Measurements from ENCODE around the gene ARMC6.
"Not testable (repeated sequence)": the region's sequence is repeated elsewhere in the genome, so short reads cannot be mapped to it uniquely, and the experiment has no call there.

ARMC6 gene

DNA sequence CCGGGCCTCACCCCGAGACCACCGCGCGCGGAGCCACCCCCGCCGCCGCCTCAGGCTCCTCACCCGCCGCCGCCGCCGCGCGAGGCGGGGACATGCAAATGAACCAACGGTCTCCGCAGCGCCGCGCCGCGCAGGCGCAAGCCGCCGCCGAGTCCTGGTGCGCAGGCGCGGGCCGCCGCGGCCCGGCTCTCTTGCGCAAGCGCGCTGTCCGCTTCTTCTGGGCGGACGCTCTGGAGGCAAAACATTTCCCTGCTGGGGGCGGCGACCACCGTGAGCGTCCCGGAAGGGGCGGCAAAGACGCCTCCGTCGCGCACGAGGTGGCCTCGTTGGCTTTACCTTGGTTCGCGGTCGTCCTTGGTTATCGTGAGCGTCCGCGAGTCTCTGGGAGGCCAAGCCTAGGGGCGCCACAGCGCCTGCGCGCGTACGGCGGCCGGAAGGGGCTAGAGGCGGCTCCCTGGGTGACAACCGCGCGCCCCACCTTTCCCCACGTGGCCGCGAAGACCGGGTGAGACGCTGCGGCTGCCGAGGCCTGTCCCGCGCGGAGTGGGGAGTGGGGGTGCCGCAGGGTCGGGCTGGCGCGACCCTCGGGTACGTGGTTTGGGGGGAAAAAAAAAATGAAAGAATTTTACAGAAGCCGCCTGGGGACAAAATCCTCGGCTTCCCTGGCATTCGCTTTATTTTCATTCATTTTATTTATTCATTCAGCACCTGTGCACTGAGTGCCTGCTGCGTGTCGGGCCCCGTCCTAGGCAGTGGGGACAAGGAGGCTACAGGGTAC, at the start of gene ARMC6, which contains the start of gene SUGP2:
ARMC6 (plus strand) TSS at position 178 of the 778 bp plus-strand sequence. CDS start 607 bp downstream, outside the sequence.
SUGP2 (minus strand) TSS at position 92 of the 778 bp plus-strand sequence. CDS start 2,446 bp downstream, outside the sequence.
- peak; percentile 92 for DNase-seq

DNA sequence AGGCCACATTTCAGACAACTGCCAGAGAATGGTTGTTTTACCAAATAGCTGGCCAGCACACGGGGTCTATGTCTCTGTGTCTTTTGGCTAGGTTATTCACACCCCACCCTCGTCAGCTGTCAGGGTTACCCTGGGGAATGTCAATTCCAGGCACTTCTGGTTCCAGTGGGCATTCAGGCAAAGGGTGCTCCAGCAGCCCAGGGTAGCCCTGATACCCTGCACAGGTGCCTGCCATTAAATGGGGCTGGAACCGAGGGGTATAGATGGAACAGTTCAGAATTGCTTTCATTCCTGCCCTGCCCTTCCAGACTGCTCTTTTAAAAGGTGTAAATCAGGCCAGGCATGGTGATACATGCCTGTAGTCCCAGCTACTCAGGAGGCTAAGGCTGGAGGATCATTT, 49.2 kb upstream of the ARMC6 start:
- no peak for DNase-seq

DNA sequence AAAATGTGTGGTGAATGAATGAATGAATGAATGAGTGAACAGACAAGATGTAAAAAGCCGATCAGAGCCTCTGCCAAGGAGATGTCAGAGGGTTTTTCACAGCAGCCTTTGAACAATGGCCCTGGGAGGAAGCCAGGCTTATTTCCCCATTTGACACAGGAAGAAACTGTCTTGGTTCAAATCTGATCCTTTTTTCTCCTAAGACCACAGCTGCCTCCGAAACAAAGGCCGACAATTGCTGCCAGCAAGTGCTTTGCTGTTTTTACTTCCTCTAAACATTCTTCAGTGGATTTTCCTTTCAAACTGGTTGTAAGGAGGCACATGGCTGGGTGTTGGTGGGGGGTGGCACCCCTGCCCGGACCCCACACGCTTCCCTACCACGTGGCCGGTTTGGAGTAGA, 48.1 kb upstream of the ARMC6 start:
- no peak for DNase-seq

DNA sequence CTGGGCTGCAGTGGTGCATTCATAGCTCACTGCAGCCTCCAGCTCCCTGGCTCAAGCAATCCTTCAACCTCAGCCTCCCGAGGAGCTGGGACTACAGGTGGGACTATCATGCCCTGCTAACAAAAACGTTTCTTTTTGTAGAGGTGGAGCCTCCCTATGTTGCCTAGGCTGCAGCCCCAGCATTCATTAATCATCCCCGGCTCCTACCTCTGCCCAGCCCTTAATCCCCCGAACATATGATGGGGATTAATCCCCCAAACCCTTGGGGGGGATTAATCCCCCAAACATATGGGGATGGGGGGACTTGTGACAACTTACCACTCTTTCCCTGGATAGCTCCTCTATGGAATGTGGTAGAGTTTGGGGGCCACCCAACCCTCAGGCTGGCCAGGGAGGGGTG, 45.9 kb upstream of the ARMC6 start:
- no peak for DNase-seq

DNA sequence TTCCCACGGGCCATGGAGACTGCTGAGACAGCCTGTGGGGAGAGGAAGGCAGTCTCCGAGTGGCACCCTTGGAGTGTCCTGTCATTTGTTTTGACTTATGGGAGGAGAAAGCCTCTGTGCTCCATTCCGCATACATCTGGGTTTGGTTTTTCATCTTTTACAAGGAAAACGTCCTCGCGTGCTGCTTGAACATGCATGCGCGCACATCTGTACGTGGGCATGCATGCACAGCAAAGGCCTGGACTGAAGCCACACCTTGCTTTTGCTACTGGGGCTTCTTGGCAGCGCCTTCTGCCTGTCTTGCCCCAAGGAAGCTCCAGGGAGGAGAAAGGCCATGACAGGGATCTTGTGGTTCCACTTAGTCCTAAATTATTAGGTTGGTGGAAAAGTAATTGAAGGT, 44.1 kb upstream of the ARMC6 start:
- no peak for DNase-seq

DNA sequence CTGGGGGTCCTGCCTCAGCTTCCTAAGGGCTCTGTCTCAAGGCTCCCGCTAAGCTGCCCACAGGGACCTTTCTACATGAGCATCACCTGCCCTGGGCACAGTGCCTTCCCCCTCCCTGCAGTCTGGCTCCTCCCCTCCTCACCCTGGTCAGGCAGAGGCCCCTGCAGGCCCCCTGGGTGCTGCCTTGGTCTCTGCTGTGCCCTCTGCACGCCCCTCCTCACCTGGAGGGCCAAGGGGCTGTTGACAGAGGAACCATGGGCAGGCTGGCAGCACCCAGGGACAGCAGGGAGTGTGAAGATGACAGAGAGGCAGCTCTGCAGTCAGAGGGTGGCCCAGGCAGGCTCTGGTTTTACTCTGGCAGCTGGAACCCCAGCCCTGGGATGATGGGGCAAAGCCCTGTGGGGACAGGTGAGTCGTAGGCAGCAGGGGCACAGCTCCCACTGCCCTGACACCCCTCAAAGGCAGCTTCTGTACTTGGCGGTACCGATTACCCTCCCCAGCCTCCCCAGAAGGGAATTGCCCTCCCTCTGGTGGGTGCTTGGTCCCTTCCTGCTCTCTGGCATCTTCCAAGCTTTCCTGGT, 43.2 kb upstream of the ARMC6 start:
- DNase-seq = no peak

DNA sequence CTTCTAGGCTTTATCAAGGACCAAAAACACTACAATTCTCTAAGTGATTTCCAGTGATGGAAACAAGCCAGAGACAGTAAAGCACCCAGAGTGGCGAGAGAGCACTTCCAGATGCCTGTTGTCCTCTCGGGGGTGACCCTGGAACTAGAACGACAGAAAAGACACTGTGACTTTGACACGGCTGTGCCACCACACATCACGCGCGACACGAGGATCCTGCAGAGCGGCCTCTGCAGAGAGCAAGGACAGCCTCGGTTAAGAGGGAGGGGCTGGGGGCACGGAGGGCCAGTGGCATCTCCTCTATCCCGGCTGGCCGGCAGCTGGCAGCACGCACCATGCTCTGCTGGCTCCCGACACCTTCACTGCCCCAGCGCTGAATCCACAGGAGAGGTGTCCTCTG, 42.4 kb upstream of the ARMC6 start:
- no peak for DNase-seq

DNA sequence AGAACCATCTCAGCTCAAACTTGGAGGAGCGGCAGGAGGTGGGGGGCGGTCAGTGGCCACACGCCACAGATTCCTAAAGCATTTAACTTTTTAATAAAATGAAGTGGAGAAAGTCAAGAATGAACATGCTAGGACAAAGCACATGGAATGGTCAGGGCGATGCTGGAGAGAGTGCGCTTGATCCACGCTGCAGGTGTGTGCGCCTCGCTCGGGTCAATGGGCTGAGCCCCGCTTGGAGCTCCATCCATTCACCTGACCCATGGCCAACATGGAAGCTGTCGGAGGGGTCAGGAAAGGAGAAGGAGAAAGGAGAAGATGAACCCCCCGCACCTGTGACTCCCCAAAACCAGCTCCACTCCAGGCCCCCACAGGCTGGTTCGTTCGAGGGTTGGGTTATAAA, 41.9 kb upstream of the ARMC6 start:
- no peak for DNase-seq

DNA sequence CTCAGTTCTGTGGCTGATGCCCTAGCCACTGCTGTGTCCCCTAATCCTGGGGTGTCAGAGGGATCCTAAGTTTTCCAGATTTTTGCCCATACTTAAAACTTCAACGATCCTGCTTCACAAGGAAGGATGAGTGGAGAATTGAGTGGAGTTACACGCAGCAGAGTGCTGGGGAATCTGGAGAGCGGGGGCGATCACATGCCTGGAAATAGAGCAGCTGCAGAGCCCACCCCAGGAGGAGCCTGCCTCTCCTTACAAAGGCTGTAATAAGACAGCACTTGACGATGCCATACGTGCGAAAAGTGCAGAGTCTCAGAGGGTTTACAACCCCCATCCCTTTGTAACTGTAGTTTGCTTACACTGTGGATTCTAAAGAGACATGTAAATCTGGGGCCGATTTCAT, 40.7 kb upstream of the ARMC6 start:
- DNase-seq = no peak

DNA sequence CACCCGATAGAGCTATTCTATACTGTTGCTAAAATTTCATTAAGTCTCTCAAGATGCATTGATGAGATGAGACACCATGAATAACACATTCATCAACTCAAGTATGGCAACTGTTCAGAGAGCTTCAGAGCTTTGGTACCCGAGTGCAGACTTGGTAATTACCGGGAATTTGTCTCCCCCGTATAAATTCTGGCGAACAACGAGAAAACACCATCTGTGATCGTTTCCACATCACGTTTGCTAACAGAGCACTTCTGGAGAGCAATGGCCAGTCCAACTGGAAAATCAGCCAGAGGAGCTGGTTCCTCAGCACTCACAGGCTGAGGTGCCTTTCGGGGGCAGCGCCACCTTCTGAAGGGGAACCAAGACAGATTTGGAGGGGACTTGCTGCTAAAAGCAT, 40.3 kb upstream of the ARMC6 start:
- no peak for DNase-seq

DNA sequence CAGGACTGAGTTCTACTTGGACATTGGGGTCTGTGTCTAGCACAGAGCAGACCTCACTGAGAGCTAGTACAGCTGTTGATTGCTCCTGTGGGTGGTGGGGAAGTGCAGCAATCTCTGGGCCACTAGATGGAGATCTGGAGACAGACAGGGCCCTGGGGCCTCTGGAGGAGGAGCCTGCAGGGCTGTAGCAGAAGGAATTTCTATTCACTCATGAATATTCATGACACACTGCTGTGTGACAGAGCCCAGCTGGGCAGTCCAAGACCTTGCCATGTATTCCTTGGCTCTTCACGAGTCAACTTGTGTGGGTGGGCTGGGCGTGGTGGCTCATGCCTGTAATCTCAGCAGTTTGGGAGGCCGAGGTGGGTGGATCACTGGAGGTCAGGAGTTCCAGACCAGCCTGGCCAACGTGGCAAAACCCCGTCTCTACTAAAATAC, 37.6 kb upstream of the ARMC6 start:
- peak; percentile 6 for DNase-seq

DNA sequence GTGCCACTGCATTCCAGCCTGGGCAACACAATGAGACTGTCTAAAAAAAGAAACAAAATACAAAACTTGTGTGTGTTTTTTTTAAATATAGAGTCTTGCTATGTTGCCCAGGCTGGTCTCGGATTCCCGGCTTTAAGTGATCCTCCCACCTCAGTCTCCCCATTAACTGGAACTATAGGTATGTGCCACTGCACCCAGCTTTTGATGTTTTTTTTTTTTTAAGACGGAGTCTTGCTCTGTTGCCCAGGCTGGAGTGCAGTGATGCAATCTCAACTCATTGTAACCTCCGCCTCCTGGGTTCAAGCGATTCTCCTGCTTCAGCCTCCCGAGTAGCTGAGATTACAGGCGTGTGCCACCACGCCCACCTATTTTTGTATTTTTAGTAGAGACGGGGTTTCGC, 37.1 kb upstream of the ARMC6 start:
- no peak for DNase-seq

DNA sequence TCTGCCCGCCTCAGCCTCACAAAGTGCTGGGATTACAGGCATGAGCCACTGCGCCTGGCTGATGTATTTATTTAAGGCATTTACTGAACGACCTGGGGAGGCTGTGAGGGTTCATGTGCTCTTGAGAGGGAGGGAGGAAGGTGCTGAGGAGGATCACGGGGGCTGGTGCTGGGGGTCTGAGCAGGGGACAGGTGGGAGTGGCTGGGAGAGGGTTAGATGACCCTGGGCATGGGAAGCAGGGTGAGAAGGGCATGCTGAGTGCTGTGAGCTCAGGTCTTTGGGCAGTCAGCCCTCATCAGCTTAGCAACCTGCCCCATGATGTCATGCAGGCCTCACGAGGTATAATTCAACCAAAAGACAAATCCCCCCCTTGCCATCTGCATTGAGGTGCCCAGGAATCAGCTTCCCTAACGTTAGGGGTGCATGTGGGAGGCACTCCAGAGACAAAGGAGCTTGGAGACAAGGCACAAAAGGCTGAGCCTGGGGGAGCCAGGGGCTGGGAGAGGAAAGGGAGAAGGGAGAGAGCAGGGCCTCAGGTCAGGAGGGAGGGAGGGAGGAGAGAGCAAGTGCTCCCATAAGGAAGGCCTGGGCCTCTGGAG, 36.5 kb upstream of the ARMC6 start:
- no peak for DNase-seq

DNA sequence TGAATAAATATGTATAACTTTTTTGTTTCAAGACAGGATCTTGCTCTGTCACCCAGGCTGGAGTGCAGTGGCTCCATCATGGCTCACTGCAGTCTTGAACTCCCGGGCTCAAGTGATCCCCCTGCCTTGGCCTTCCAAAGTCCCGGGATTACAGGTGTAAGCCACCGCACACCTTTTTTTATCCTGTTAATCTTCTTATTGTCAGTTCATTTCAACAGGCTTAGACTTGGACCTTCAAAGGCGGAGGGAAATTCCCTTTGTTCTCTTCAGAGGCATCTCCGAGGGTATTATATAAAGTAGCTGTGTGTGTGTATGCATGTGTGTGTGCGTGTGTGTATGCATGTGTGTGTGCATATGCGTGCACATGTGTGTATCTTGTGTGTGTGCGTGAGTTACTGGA, 35.1 kb upstream of the ARMC6 start:
- no peak for DNase-seq

DNA sequence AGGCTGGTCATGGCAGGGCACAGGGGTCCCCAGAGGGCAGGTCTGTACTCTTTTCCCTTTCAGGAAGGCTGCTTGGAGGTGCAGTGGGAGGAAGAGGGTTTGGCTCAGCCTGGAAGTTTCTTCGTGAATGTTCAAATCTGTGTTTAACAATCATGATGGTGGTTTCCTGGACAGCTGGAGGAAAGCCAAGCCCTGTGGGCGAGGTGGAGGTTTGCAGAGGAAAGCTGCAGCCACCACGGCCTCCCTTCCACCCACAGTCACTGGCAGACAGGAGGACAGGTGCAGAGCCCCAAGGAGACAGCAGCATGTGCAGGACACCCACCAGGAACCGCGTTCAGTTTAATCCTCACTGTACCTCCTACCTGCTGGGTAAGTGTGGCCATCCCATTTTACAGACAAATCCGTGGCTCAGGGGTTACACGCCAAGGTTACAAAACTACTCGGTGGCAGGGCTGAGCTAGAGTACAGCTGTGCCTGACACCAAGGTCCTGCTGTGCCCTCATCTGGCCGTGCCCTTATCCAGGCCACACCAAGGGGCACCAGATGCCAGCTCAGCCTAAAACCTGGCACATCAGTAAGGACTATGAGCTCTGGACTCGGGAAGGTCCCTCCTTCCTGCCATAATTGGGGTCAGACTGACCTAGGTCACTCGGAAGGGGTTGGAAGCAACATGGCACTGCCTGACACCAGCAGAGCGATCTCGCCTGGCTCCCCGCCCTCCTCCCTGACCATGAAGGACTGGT, 34.2 kb upstream of the ARMC6 start:
- DNase-seq = no peak

DNA sequence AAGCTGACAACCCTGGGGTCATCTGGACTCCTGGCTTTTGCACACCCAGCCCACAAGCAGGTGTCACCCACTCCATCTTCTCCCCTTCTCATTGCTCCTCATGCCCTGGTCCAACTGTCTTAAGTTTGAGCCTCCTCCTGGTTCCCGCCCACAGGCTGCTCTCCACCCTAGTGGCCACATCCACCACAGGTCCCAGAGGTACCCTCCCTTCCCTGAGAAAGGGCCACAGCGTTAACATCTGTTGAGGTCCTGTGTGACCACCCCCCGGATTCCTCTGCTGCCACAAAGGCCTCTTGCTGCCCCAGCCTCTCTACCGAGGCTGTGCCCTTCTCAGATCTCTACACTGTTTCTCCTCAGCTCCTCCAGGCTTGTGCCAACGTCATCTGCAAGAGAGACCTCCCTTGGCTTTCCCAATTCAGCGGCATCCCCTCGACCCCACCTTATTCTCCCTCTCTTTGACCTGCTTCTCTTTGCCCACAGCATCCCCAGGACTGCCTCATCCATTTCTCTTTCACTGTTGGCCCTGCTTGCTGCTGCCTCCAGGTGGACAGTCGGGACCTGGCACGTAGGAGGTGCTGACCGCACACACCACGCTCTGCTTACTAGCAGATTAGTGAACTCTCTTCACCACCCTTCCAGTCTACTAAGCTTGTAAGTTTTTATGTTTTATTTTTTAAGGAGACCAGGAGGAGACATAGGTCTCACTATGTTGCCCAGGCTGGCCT, 33.3 kb upstream of the ARMC6 start:
- no peak for DNase-seq

DNA sequence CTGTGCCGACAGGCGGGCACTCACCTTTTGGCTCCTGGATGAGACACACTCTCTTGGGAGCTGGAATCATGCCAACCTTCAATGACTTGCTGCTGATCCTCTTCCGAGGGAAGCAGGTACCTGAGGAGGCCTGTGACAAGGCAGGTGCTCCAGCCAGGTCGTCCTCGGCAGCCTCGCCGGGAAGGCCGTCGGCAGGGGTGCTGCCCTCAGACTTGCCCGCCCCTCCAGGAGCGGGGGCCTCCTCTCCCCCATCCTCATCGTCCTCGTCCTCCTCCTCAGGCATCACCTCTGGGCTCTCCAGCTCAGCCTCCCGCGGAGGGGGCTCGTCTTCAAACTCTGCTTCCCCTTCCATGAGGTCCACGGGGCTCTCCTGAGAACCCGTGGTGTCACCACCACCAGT, 29.3 kb upstream of the ARMC6 start:
- no peak for DNase-seq

DNA sequence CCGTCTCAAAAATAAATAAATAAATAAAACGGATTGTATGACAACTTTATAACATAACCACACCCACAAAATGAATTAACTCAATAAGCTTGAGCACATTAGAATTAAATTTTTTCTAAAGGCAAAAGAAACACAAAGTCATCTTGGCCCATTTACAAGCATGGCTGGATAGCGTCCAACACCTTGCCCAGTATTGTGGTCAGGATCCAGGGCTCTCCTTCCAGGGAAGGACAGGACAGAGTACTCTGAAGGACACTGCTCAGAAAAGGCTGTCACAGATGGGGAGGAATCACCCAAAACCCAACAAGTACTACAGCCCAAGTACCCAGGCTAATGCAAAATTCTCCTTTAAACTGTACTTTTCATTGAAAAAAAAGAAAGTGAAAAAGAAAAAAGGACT, 27.2 kb upstream of the ARMC6 start:
- no peak for DNase-seq

DNA sequence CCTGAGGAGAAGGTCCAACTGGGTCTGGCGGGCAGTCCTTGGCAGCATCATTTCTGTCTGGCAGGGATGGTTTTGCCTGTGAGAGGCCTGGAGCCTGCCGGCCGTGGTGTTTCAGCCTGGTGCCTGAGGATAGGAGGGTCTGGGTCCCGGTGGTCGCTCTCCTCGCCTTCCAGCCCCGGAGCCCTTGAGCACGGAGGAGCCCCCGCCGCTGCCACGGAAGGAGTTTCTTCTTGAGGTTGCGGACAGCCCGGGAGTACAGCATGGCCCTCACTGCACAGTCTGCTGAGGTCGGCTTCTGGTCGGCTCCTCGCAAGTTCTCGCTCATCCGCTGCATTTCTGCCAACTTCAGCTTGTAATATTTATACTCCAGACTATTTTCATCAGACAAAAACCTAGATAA, 23.5 kb upstream of the ARMC6 start:
- DNase-seq = no peak

DNA sequence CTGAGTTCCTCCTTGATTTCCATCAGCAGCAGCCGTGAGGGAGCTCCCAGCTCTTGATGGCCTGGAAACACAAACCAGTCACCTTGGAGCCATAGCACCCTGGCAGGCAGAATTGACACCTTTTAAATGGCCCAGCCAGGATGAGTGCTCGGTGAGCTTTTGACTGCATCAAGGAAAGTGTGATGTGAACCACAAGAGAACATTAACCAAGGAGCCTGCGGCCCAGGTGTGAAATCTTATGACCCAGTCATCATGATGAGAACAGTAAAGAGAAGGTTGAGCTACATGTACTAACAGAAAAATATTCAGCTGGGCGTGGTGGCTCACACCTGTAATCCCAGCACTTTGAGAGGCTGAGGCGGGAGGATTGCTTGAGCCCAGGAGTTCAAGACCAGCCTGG, 22.9 kb upstream of the ARMC6 start:
- DNase-seq = peak; percentile 8

DNA sequence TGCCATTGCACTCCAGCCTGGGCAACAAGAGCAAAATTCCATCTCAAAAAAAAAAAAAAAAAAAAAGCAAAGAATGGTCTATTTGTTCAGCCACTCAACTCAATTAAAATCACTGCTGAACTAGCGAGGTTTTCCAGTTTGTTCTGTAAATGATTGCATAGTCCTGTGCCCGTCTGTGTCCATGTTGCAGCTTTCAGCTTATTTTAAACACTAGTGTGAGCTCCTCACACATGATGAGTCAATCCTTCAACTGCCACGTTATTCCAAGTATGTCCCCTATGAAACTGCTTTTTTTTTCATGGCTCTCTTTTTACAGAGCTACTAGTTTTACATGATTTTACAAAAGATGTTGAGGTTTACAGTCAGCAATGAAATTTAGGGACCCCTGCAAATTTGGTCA, 12.3 kb upstream of the ARMC6 start:
- no peak for DNase-seq

DNA sequence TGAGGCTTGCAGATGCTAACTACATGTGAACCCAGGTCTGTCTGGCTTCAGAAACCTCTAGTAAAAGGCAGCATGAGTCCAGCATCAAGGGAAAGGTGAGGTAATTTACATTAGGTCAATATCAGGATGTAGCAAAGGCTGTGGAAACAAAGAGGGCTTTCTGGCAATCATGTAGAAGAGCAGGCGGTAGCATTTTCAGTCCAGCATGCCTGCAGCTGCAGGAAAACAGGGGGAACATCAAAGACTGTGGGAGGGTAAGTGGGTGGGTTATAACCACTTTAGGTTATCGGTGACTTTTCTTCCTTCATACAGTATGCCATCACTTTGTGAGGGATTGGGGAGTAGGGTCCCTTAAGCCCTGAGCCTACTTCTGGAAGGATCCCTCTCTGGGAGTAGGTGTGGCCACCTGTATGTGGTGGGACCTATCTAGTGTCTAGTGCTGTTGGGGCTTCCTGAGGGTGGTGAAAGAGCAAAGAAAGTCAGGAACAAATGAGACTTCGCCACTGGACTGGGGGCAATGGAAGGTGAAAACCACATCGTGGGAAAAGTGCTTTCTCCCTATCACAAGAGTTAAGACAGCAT, 10.9 kb upstream of the ARMC6 start:
- no peak for DNase-seq

DNA sequence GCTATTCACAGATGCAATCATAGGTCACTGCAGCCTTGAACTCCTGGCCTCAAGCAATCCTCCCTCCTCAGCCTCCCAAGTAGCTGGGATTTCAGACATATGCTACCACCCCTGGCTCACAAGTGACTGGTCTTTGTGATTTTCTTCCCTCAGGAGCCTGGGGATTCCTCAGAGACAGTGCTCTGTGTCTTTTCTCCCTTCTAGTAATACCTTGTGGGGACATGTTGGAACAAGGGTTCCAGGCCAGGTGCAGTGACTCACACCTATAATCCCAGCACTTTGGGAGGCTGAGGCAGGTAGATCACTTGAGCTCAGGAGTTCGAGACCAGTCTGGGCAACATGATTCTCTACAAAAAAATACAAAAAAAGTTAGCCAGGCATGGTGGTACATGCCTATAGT, 10.0 kb upstream of the ARMC6 start:
- not testable (repeated sequence) for DNase-seq
